ENCODE measurements around the gene JUN. TPM values are rescaled to one million over a fixed set of nuclear protein-coding genes. Genes with fewer than 3 reads are reported as not detected.

The JUN gene
- total RNA-seq, 1 donor from 2014 or later = 10.2 TPM

- Histone ChIP-seq H3K27me3 (no peaks in the 10 kb centered on the region), H3K9ac (no peak overlapping the region), H3K4me1 (no peaks in the 10 kb centered on the region), H3K79me2 (ENCODE audit: low read depth) (no peaks in the 10 kb centered on the region), H2AFZ (replicated peaks) (no peak overlapping the region), H3K9me3 (ENCODE audit: low read depth) (no peaks in the 10 kb centered on the region), H4K20me1 (ENCODE audit: low read depth) (no peaks in the 10 kb centered on the region), H3K27ac (no peak overlapping the region), H3K4me2 (no peak overlapping the region), H3K36me3 (no peaks in the 10 kb centered on the region), H3F3A (ENCODE audit: low read depth) (no peaks in the 10 kb centered on the region), H3K4me3 (no peak overlapping the region)
- Mint-ChIP-seq H3K4me3 (no peak overlapping the region), H3K36me3 (no peaks in the 10 kb centered on the region), H3K9me3 (no peaks in the 10 kb centered on the region), H3K27ac (no peak overlapping the region), H3K27me3 (ENCODE audit: insufficient read depth, low read depth) (peaks cover 2% of the 10 kb centered on the region), H3K4me1 (peaks cover 8% of the 10 kb centered on the region)
- DNase-seq (ENCODE audit: low spot score) = no peak
- TF ChIP-seq EZH2 (IDR thresholded peaks at IDR 0.05) (no peak), EZH2phosphoT487 (IDR thresholded peaks at IDR 0.05) (no peak), CTCF (IDR thresholded peaks at IDR 0.05) (no peak)
Observed at GRCh38 chr1:58763214-58763613, 20.6 kb downstream of the JUN start.

- no peak for DNase-seq (ENCODE audit: low spot score)
- no peaks in the 10 kb centered on the region for H3K79me2 ChIP-seq (ENCODE audit: low read depth)
- Mint-ChIP-seq H3K27me3 (ENCODE audit: insufficient read depth, low read depth) (peaks cover 2% of the 10 kb centered on the region), H3K27ac (no peak overlapping the region), H3K36me3 (no peaks in the 10 kb centered on the region), H3K4me1 (peaks cover 8% of the 10 kb centered on the region), H3K4me3 (no peak overlapping the region), H3K9me3 (no peaks in the 10 kb centered on the region)
- no peak overlapping the region for H3K4me3 ChIP-seq
- no peaks in the 10 kb centered on the region for H3F3A ChIP-seq (ENCODE audit: low read depth)
- H3K4me2 ChIP-seq = no peak overlapping the region
- H3K9me3 ChIP-seq (ENCODE audit: low read depth) = no peaks in the 10 kb centered on the region
- H3K9ac ChIP-seq = no peak overlapping the region
- no peak overlapping the region for H3K27ac ChIP-seq
- H3K27me3 ChIP-seq = no peaks in the 10 kb centered on the region
- H2AFZ ChIP-seq (replicated peaks) = no peak overlapping the region
- no peaks in the 10 kb centered on the region for H3K4me1 ChIP-seq
- TF ChIP-seq EZH2phosphoT487 (IDR thresholded peaks at IDR 0.05) (no peak), EZH2 (IDR thresholded peaks at IDR 0.05) (no peak), CTCF (IDR thresholded peaks at IDR 0.05) (no peak)
- no peaks in the 10 kb centered on the region for H3K36me3 ChIP-seq
- no peaks in the 10 kb centered on the region for H4K20me1 ChIP-seq (ENCODE audit: low read depth)
Observed at GRCh38 chr1:58762806-58763205, 21.0 kb downstream of the JUN start.

- H3K9ac ChIP-seq = no peak overlapping the region
- H3K27me3 ChIP-seq = no peaks in the 10 kb centered on the region
- Mint-ChIP-seq H3K4me3 (no peak overlapping the region), H3K9me3 (no peaks in the 10 kb centered on the region), H3K27me3 (ENCODE audit: insufficient read depth, low read depth) (no peaks in the 10 kb centered on the region), H3K36me3 (no peaks in the 10 kb centered on the region), H3K4me1 (peaks cover 25% of the 10 kb centered on the region), H3K27ac (no peak overlapping the region)
- no peaks in the 10 kb centered on the region for H3K79me2 ChIP-seq (ENCODE audit: low read depth)
- H3K9me3 ChIP-seq (ENCODE audit: low read depth) = no peaks in the 10 kb centered on the region
- DNase-seq (ENCODE audit: low spot score) = no peak
- no peaks in the 10 kb centered on the region for H3F3A ChIP-seq (ENCODE audit: low read depth)
- H3K4me2 ChIP-seq = no peak overlapping the region
- H2AFZ ChIP-seq (replicated peaks) = no peak overlapping the region
- H3K27ac ChIP-seq = no peak overlapping the region
- no peaks in the 10 kb centered on the region for H4K20me1 ChIP-seq (ENCODE audit: low read depth)
- no peak for TF ChIP-seq EZH2 (IDR thresholded peaks at IDR 0.05)
- TF ChIP-seq EZH2phosphoT487 (IDR thresholded peaks at IDR 0.05) = no peak
- no peak for TF ChIP-seq CTCF (IDR thresholded peaks at IDR 0.05)
- no peaks in the 10 kb centered on the region for H3K4me1 ChIP-seq
- H3K36me3 ChIP-seq = no peaks in the 10 kb centered on the region
- no peak overlapping the region for H3K4me3 ChIP-seq
Observed at GRCh38 chr1:58755468-58755872, 28.4 kb downstream of the JUN start.

Data from neural progenitor cell (in vitro differentiated cells).